UCSD-AML1 (cell line): Measurements from ENCODE around the gene KRT79.

Experiments
- DNase-seq: peaks from one replicate; lab custom pipeline; 2025; ENCODE audit not compliant: unreplicated experiment; lab: John Stamatoyannopoulos, UW

KRT79 gene

GRCh38 chr12:52772188-52772587 lies 61.9 kb downstream of the KRT79 start:
- DNase-seq, result no peak

- no peak for DNase-seq
Observed at GRCh38 chr12:52771505-52771904, 62.6 kb downstream of the KRT79 start.
